MM.1S (cell line): Measurements from ENCODE around the gene DUSP9.

Experiments
- DNase-seq: peaks from one replicate; pipeline ENCODE4 v3.0.0-alpha.2; 2015
- H2AFZ ChIP-seq: fragments of 300-600 bp; sonication (generic); 2 replicates; pipeline ENCODE4 v1.6.0; 2016; ENCODE audit warnings: antibody characterized with exemption, low read length
- H3F3A ChIP-seq: fragments of 300-600 bp; sonication (generic); 2 replicates; pipeline ENCODE4 v1.6.1; 2016; ENCODE audit warnings: mild to moderate bottlenecking, antibody characterized with exemption, low read length, moderate library complexity, mixed read lengths; ENCODE audit not compliant: insufficient read depth
- H3K27ac ChIP-seq: fragments of 300-600 bp; sonication (generic); 2 replicates; pipeline ENCODE4 v1.5.1; 2016; ENCODE audit warnings: mild to moderate bottlenecking, low read length
- H3K27me3 ChIP-seq: fragments of 300-600 bp; sonication (generic); replicated peaks from 2 replicates; pipeline ENCODE4 v1.6.0; 2016; ENCODE audit warnings: low read length; ENCODE audit not compliant: insufficient read depth
- H3K36me3 ChIP-seq: fragments of 300-600 bp; sonication (generic); replicated peaks from 2 replicates; pipeline ENCODE4 v1.6.1; 2016; ENCODE audit warnings: mild to moderate bottlenecking, low read length, mixed read lengths; ENCODE audit not compliant: insufficient read depth
- H3K4me1 ChIP-seq: fragments of 300-600 bp; sonication (generic); 2 replicates; pipeline ENCODE4 v1.6.1; 2016; ENCODE audit warnings: low read length, mixed read lengths
- H3K4me2 ChIP-seq: fragments of 300-600 bp; sonication (generic); 2 replicates; pipeline ENCODE4 v1.6.0; 2016; ENCODE audit warnings: low read depth, low read length
- H3K4me3 ChIP-seq: fragments of 300-600 bp; sonication (generic); 2 replicates; pipeline ENCODE4 v1.5.1; 2016; ENCODE audit warnings: low read length, mixed read lengths
- H3K79me2 ChIP-seq: fragments of 300-600 bp; sonication (generic); 2 replicates; pipeline ENCODE4 v1.6.1; 2016; ENCODE audit warnings: mixed run types, low read length, mixed read lengths
- H3K9ac ChIP-seq: fragments of 300-600 bp; sonication (generic); 2 replicates; pipeline ENCODE4 v1.6.1; 2016; ENCODE audit warnings: low read length, mixed read lengths
- H3K9me2 ChIP-seq: fragments of 300-600 bp; sonication (generic); replicated peaks from 2 replicates; pipeline ENCODE4 v1.6.1; 2016; ENCODE audit warnings: mild to moderate bottlenecking, low read length, mixed read lengths; ENCODE audit not compliant: insufficient read depth
- H3K9me3 ChIP-seq: fragments of 300-600 bp; sonication (generic); replicated peaks from 2 replicates; pipeline ENCODE4 v1.6.1; 2016; ENCODE audit warnings: mild to moderate bottlenecking, low read length, mixed read lengths; ENCODE audit not compliant: insufficient read depth
- H4K20me1 ChIP-seq: fragments of 300-600 bp; sonication (generic); 2 replicates; pipeline ENCODE4 v1.6.1; 2016; ENCODE audit warnings: mild to moderate bottlenecking, low read length, moderate library complexity, mixed read lengths; ENCODE audit not compliant: insufficient read depth
- EZH2 ChIP-seq: fragments of 300-600 bp; sonication (generic); optimal IDR thresholded peaks from 2 replicates; pipeline ENCODE3; 2017; ENCODE audit warnings: low read depth, mild to moderate bottlenecking, antibody characterized with exemption, low read length, mixed read lengths
- EZH2phosphoT487 ChIP-seq: fragments of 300-600 bp; sonication (generic); IDR thresholded peaks from 2 replicates; pipeline ENCODE4 v1.6.1; 2018; ENCODE audit warnings: antibody characterized with exemption, low read length
- TF ChIP-seq, protein P1 (sequence below): fragments of 300-600 bp; sonication (generic); IDR thresholded peaks from 2 replicates; pipeline ENCODE4 v1.5.1; 2016; ENCODE audit warnings: antibody characterized with exemption, low read length, mixed read lengths

DUSP9 gene

DNA sequence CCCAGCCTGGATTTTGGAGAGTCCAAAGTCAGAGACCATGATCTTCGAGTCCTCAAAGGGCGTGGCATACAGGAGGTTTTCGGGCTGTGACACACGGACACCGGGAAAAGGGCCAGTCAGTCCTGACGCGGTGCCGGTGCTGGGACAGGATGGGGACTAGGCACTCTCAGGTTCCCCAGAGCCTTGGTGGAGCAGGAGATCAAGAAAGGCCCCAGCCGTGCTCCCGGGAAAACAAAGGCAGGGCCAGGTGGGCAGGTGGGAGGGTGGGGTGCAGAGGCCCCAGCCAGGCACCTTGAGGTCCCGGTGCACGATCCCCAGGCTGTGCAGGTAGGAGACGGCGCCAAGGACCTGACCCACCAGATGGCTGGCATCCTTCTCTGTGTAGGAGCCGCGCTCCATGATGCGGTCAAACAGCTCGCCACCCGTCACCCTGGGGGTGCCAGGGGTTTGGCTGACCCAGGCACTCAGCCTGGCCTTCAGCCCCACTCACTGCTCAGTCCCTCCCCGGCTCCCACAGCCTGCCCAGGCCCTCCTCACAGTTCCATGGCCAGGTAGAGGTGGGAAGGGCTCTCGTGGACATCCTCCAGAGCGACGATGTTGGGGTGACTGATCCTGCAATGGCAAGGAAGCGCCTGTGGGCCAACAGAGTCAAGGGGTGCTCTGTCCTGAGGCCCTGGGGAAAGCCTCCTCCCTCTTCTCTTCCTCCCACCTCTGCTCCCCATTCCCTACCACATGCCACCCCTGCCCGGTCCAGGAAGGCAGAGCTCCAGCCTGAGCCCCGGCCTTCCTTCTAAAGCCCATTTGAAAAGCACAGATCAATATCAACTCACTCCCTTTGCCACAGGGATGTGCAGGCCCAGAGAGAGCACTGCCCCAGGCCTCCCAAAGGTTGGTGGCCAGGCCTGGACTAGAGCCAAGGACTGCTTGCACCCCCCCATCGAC, 24.9 kb downstream of the DUSP9 start:
- Histone ChIP-seq H3K9me2 (no peaks in the 10 kb centered on the region), H4K20me1 (no peaks in the 10 kb centered on the region), H3F3A (no peaks in the 10 kb centered on the region), H3K79me2 (no peaks in the 10 kb centered on the region), H3K4me3 (no peak overlapping the region), H3K9me3 (no peaks in the 10 kb centered on the region), H3K9ac (no peak overlapping the region), H3K36me3 (no peaks in the 10 kb centered on the region), H2AFZ (no peak overlapping the region), H3K27me3 (peaks cover 6% of the 10 kb centered on the region), H3K4me2 (no peak overlapping the region), H3K27ac (no peak overlapping the region), H3K4me1 (no peaks in the 10 kb centered on the region)
- TF ChIP-seq, protein P1, sequence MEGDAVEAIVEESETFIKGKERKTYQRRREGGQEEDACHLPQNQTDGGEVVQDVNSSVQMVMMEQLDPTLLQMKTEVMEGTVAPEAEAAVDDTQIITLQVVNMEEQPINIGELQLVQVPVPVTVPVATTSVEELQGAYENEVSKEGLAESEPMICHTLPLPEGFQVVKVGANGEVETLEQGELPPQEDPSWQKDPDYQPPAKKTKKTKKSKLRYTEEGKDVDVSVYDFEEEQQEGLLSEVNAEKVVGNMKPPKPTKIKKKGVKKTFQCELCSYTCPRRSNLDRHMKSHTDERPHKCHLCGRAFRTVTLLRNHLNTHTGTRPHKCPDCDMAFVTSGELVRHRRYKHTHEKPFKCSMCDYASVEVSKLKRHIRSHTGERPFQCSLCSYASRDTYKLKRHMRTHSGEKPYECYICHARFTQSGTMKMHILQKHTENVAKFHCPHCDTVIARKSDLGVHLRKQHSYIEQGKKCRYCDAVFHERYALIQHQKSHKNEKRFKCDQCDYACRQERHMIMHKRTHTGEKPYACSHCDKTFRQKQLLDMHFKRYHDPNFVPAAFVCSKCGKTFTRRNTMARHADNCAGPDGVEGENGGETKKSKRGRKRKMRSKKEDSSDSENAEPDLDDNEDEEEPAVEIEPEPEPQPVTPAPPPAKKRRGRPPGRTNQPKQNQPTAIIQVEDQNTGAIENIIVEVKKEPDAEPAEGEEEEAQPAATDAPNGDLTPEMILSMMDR, result no peak
- TF ChIP-seq EZH2, result no peak
- no peak for TF ChIP-seq EZH2phosphoT487
- DNase-seq, result no peak

- Histone ChIP-seq H3K27me3 (no peaks in the 10 kb centered on the region; the same call in 1 of the 2 replicates), H3K9me3 (no peaks in the 10 kb centered on the region), H3F3A (no peaks in the 10 kb centered on the region), H3K36me3 (no peaks in the 10 kb centered on the region), H3K9ac (no peak overlapping the region), H4K20me1 (no peaks in the 10 kb centered on the region), H3K79me2 (no peaks in the 10 kb centered on the region), H3K4me1 (no peaks in the 10 kb centered on the region), H3K9me2 (no peaks in the 10 kb centered on the region), H3K4me2 (no peak overlapping the region), H2AFZ (no peak overlapping the region), H3K27ac (no peak overlapping the region), H3K4me3 (no peak overlapping the region)
- TF ChIP-seq, protein P1, result no peak
- TF ChIP-seq EZH2phosphoT487, result no peak
- no peak for DNase-seq
Observed at GRCh38 chrX:153672531-153673427, 25.8 kb downstream of the DUSP9 start.

DNA sequence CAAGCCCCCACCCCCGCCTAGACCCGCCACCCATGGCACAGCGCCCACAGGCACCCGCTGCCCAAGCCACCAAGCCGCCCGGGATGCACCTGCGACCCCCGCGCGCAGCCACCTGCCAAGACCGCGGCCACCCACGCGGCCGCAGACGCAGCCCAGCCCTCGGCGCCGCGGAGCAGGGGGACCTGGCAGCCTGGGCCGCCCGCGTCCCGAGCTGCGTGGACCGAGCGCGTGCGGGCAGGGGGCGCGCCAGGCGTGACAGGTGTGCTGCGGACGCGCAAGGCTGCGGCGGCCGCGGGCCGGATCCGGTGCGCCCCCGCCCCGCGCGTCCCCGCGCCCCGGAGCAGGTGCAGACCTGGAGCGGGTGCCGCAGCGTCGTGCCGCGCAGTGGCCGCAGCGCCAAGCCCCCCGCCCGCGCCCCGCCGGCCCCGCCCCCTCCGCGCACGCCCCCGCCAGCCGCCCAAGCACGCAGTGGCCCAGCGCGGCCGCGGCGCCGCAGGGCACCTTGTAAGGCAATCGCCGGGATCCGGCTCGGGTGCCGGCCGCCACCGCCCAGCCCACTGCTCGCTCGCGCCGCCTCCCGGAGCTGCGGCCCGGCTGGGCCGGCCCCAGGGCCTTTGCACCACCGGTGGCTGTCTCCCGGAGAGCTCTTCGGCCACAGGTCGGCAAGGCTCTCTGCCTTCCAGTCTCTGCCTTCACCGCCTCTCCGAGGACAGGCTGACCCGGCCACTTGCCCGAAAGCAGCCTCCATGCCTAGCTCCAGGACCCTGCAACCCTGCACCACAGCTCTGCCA, 26.6 kb downstream of the DUSP9 start, which contains the start of gene PNCK:
TSS of gene PNCK (minus strand) at position 386 of the 791 bp plus-strand sequence. CDS start 737 bp downstream, outside the sequence.
- no peaks in the 10 kb centered on the region; the same call in 1 of the 2 replicates for H3K27me3 ChIP-seq
- no peak for DNase-seq
- H3F3A ChIP-seq, result no peaks in the 10 kb centered on the region
- no peaks in the 10 kb centered on the region for H3K36me3 ChIP-seq
- no peaks in the 10 kb centered on the region for H3K9me3 ChIP-seq
- H4K20me1 ChIP-seq, result no peaks in the 10 kb centered on the region
- H3K79me2 ChIP-seq, result no peaks in the 10 kb centered on the region
- no peaks in the 10 kb centered on the region for H3K9me2 ChIP-seq
- no peak within 1 kb of the TSS for H3K4me3 ChIP-seq
- no peak within 1 kb of the TSS for H2AFZ ChIP-seq
- H3K27ac ChIP-seq, result no peak within 1 kb of the TSS
- no peaks in the 10 kb centered on the region for H3K4me1 ChIP-seq
- TF ChIP-seq EZH2 (no peak), EZH2phosphoT487 (no peak)
- TF ChIP-seq, protein P1, result no peak
- no peak within 1 kb of the TSS for H3K9ac ChIP-seq
- H3K4me2 ChIP-seq, result no peak within 1 kb of the TSS
